Mesenchymal stem cell (in vitro differentiated cells and primary cell): Measurements from ENCODE around the gene RGS9.

Experiments used
- DNase-seq: peaks from one replicate; pipeline ENCODE4 v3.0.0-alpha.2; 2013
- H2AFZ ChIP-seq: one replicate; pipeline ENCODE4 v1.6.1; 2013; ENCODE audit warnings: low read depth, mild to moderate bottlenecking, control low read depth, inconsistent platforms, low read length, moderate library complexity
- H2AK5ac ChIP-seq: 2 replicates; pipeline ENCODE4 v1.6.1; 2013; ENCODE audit warnings: low read length, moderate library complexity, mild to moderate bottlenecking, inconsistent platforms; ENCODE audit not compliant: severe bottlenecking
- H2BK120ac ChIP-seq: one replicate; pipeline ENCODE4 v1.6.1; 2013; ENCODE audit warnings: low read depth, mild to moderate bottlenecking, inconsistent platforms, low read length, moderate library complexity
- H2BK12ac ChIP-seq, 2 experiments: one replicate each; pipeline ENCODE4 v1.6.1; 2013; ENCODE audit warnings: inconsistent platforms in 2 of 2, low read length in 2 of 2, mild to moderate bottlenecking in 2 of 2, moderate library complexity in 2 of 2, control low read depth in 1 of 2
- H2BK15ac ChIP-seq: one replicate; pipeline ENCODE4 v1.6.1; 2013; ENCODE audit warnings: mild to moderate bottlenecking, low read depth, inconsistent platforms; ENCODE audit not compliant: poor library complexity, severe bottlenecking
- H2BK5ac ChIP-seq: 2 replicates; pipeline ENCODE4 v1.6.1; 2013; ENCODE audit warnings: low read depth, mild to moderate bottlenecking, low read length, control low read depth, inconsistent platforms; ENCODE audit not compliant: poor library complexity, severe bottlenecking
- H3K14ac ChIP-seq, 2 experiments: one replicate each; pipeline ENCODE4 v1.6.1; 2013; ENCODE audit warnings: inconsistent platforms in 2 of 2, low read length in 2 of 2, control low read depth in 1 of 2, mild to moderate bottlenecking in 1 of 2, moderate library complexity in 1 of 2
- H3K18ac ChIP-seq, 2 experiments: one replicate each; pipeline ENCODE4 v1.6.1; 2013; ENCODE audit warnings: inconsistent platforms in 2 of 2, low read length in 2 of 2, control low read depth in 1 of 2, low read depth in 1 of 2, mild to moderate bottlenecking in 1 of 2
- H3K23ac ChIP-seq, 2 experiments: one replicate each; pipeline ENCODE4 v1.6.1; 2013; ENCODE audit warnings: inconsistent platforms in 2 of 2, low read length in 2 of 2, mild to moderate bottlenecking in 2 of 2, moderate library complexity in 2 of 2, control low read depth in 1 of 2
- H3K27ac ChIP-seq: 2 replicates; pipeline ENCODE4 v1.5.1; 2013; ENCODE audit warnings: mild to moderate bottlenecking, moderate library complexity, low read length, control low read depth, inconsistent platforms; ENCODE audit not compliant: poor library complexity, severe bottlenecking
- H3K27me3 ChIP-seq, 2 experiments: 2 replicates each; pipeline versions ENCODE4 v1.6.1 to v1.7.0; 2013; ENCODE audit warnings: low read length in 2 of 2, mild to moderate bottlenecking in 2 of 2, moderate library complexity in 2 of 2, control low read depth in 1 of 2, inconsistent platforms in 1 of 2; ENCODE audit not compliant: control insufficient read depth in 1 of 2, insufficient read depth in 1 of 2
- H3K36me3 ChIP-seq, 2 experiments: 2 replicates each; pipeline versions ENCODE4 v1.6.1 to v1.7.0; 2013; ENCODE audit warnings: low read length in 2 of 2, control low read depth in 1 of 2, inconsistent platforms in 1 of 2, low read depth in 1 of 2, mild to moderate bottlenecking in 1 of 2; ENCODE audit not compliant: insufficient read depth in 2 of 2, control insufficient read depth in 1 of 2
- H3K4ac ChIP-seq, 2 experiments: one replicate each; pipeline ENCODE4 v1.6.1; 2013; ENCODE audit warnings: inconsistent platforms in 2 of 2, low read length in 2 of 2, mild to moderate bottlenecking in 2 of 2, moderate library complexity in 2 of 2, control low read depth in 1 of 2, low read depth in 1 of 2
- H3K4me1 ChIP-seq: 2 replicates; pipeline ENCODE4 v1.6.1; 2013; ENCODE audit warnings: low read depth, low read length, control low read depth; ENCODE audit not compliant: control insufficient read depth, insufficient read depth
- H3K4me2 ChIP-seq: 2 replicates; pipeline ENCODE4 v1.6.1; 2013; ENCODE audit warnings: low read length, mild to moderate bottlenecking, inconsistent platforms; ENCODE audit not compliant: poor library complexity, severe bottlenecking
- H3K4me3 ChIP-seq, 2 experiments: 2 replicates each; pipeline versions ENCODE4 v1.5.1 to v1.7.0; 2013; ENCODE audit warnings: low read length in 2 of 2, mild to moderate bottlenecking in 2 of 2, control low read depth in 1 of 2, low read depth in 1 of 2; ENCODE audit not compliant: insufficient read depth in 1 of 2
- H3K79me1 ChIP-seq: replicated peaks from 2 replicates; pipeline ENCODE4 v1.6.1; 2013; ENCODE audit warnings: mild to moderate bottlenecking, control low read depth, low read length, inconsistent platforms; ENCODE audit not compliant: poor library complexity, severe bottlenecking
- H3K9ac ChIP-seq: 2 replicates; pipeline ENCODE4 v1.7.0; 2013; ENCODE audit warnings: mild to moderate bottlenecking, low read length, moderate library complexity
- H3K9me3 ChIP-seq: 2 replicates; pipeline ENCODE4 v1.7.0; 2013; ENCODE audit warnings: mild to moderate bottlenecking, low read length; ENCODE audit not compliant: control insufficient read depth
- H4K8ac ChIP-seq: one replicate; pipeline ENCODE4 v1.6.1; 2013; ENCODE audit warnings: inconsistent platforms, mild to moderate bottlenecking, low read length, moderate library complexity
- H4K91ac ChIP-seq: one replicate; pipeline ENCODE4 v1.6.1; 2013; ENCODE audit warnings: mild to moderate bottlenecking, low read length, inconsistent platforms
- WGBS: methylation state at CpG from one replicate; pipeline ENCODE4 v1.1.7; 2013; ENCODE audit warnings: mixed read lengths; 5-methylcytosine and 5-hydroxymethylcytosine counted together

RGS9 gene

GRCh38 chr17:65229621-65229995, 92.4 kb downstream of the RGS9 start:
- Histone ChIP-seq H3K4me1 (no peaks in the 10 kb centered on the region), H3K9me3 (no peaks in the 10 kb centered on the region), H3K27ac (no peak overlapping the region), H3K79me1 (no peaks in the 10 kb centered on the region), H3K4ac (no peak overlapping the region), H3K27me3 (peaks cover 19 to 21% of the 10 kb centered on the region in 2 experiments), H3K14ac (no peak overlapping the region), H2BK120ac (no peak overlapping the region), H4K8ac (no peak overlapping the region), H3K36me3 (peaks cover 0 to 2% of the 10 kb centered on the region in 2 experiments), H3K4me2 (no peak overlapping the region), H4K91ac (no peak overlapping the region), H3K9ac (no peak overlapping the region), H3K23ac (no peak overlapping the region), H2BK15ac (no peak overlapping the region), H2BK5ac (no peak overlapping the region), H2BK12ac (no peak overlapping the region), H2AK5ac (no peak overlapping the region), H3K4me3 (no peak overlapping the region), H3K18ac (no peak overlapping the region), H2AFZ (no peak overlapping the region)
- 96% methylated on average over 3 of the region's 3 CpGs for WGBS
- DNase-seq = no peak

- Histone ChIP-seq H3K4me1 (no peaks in the 10 kb centered on the region), H2BK12ac (no peak overlapping the region), H3K4me3 (no peak overlapping the region), H3K79me1 (no peaks in the 10 kb centered on the region), H3K9me3 (no peaks in the 10 kb centered on the region), H2BK120ac (no peak overlapping the region), H4K91ac (no peak overlapping the region), H3K4ac (no peak overlapping the region), H4K8ac (no peak overlapping the region), H3K9ac (no peak overlapping the region), H2BK15ac (no peak overlapping the region), H3K18ac (no peak overlapping the region), H2AK5ac (no peak overlapping the region), H3K23ac (no peak overlapping the region), H3K4me2 (no peak overlapping the region), H3K14ac (no peak overlapping the region), H2AFZ (no peak overlapping the region), H3K27me3 (peaks cover 19 to 21% of the 10 kb centered on the region in 2 experiments), H3K36me3 (peaks cover 0 to 2% of the 10 kb centered on the region in 2 experiments), H2BK5ac (no peak overlapping the region), H3K27ac (no peak overlapping the region)
- DNase-seq = no peak
- WGBS = 97% methylated on average over 2 of the region's 4 CpGs
These were observed 92.9 kb downstream of the RGS9 start for GRCh38 chr17:65230040-65230439.

- Histone ChIP-seq H3K27ac (peak overlapping the region; percentile 20), H3K23ac (no peak overlapping the region), H3K27me3 (peaks cover 13 to 14% of the 10 kb centered on the region in 2 experiments), H3K4me2 (no peak overlapping the region), H3K4ac (no peak overlapping the region), H3K36me3 (peaks cover 0 to 2% of the 10 kb centered on the region in 2 experiments), H3K4me1 (no peaks in the 10 kb centered on the region), H2AFZ (no peak overlapping the region), H3K4me3 (no peak overlapping the region), H3K18ac (no peak overlapping the region), H3K79me1 (no peaks in the 10 kb centered on the region), H3K14ac (no peak overlapping the region), H2BK15ac (no peak overlapping the region), H4K8ac (no peak overlapping the region), H2BK12ac (no peak overlapping the region), H2BK5ac (no peak overlapping the region), H3K9me3 (peaks cover 5% of the 10 kb centered on the region), H2BK120ac (no peak overlapping the region), H4K91ac (no peak overlapping the region), H2AK5ac (no peak overlapping the region), H3K9ac (peak overlapping the region; percentile 10)
- DNase-seq = no peak
- WGBS = 81% methylated on average over 3 of the region's 5 CpGs
These were observed 93.9 kb downstream of the RGS9 start for GRCh38 chr17:65231086-65231485.

GRCh38 chr17:65231662-65232335, 94.6 kb downstream of the RGS9 start:
- Histone ChIP-seq H3K79me1 (no peaks in the 10 kb centered on the region), H3K18ac (no peak overlapping the region), H3K4me1 (no peaks in the 10 kb centered on the region), H2BK120ac (no peak overlapping the region), H3K14ac (no peak overlapping the region), H2BK5ac (no peak overlapping the region), H3K9ac (peak overlapping the region; percentile 10), H4K8ac (no peak overlapping the region), H2BK15ac (no peak overlapping the region), H3K27me3 (peaks cover 8 to 14% of the 10 kb centered on the region in 2 experiments), H2AK5ac (peak overlapping the region; percentile 50), H3K23ac (no peak overlapping the region), H3K4ac (no peak overlapping the region), H3K9me3 (peaks cover 11% of the 10 kb centered on the region), H2AFZ (no peak overlapping the region), H3K4me3 (no peak overlapping the region), H3K27ac (no peak overlapping the region), H2BK12ac (peak overlapping the region in 1 of 2 experiments; percentile 13), H4K91ac (no peak overlapping the region), H3K4me2 (no peak overlapping the region), H3K36me3 (peaks cover 0 to 2% of the 10 kb centered on the region in 2 experiments)
- peak; percentile 83 for DNase-seq
- WGBS = 48% methylated on average over 8 of the region's 8 CpGs
